GM20000 (cell line): ENCODE measurements around the gene PPM1D.

ENCODE experiments used
- DNase-seq: peaks from one replicate; pipeline ENCODE4 v3.0.0; 2012; ENCODE audit warnings: low spot score
- CTCF ChIP-seq: IDR thresholded peaks from 2 replicates; pipeline ENCODE4 v1.5.1; 2012; ENCODE audit warnings: mild to moderate bottlenecking, control low read depth; ENCODE audit errors: extremely low read depth, missing control alignments

The PPM1D gene

GRCh38 chr17:60704170-60704569 is 104.2 kb downstream of the PPM1D start:
- no peak for DNase-seq

GRCh38 chr17:60712675-60713074 is 112.7 kb downstream of the PPM1D start:
- TF ChIP-seq CTCF = no peak
- no peak for DNase-seq

More at GRCh38 chr17:60704170-60704569, 104.2 kb downstream of the PPM1D start:
- TF ChIP-seq CTCF = no peak

- TF ChIP-seq CTCF = no peak
- no peak for DNase-seq
Observed at GRCh38 chr17:60713608-60714007, 113.6 kb downstream of the PPM1D start.
